Fibroblast of lung (primary cell): ENCODE results near the gene GPD1.
"Not testable (repeated sequence)": the region's sequence is repeated elsewhere in the genome, so short reads cannot be mapped to it uniquely, and the experiment has no call there.

Experiments
- EZH2 ChIP-seq: IDR thresholded peaks from 2 replicates; pipeline ENCODE4 v1.5.1; 2012; ENCODE audit warnings: low read length, control low read depth, mild to moderate bottlenecking; ENCODE audit errors: missing control alignments
- TF ChIP-seq, protein P1 (sequence below), 2 donors: IDR thresholded peaks in 1 of 2; conservative IDR thresholded peaks in 1 of 2; 1 replicate in 1 of 2; 2 replicates in 1 of 2; pipeline ENCODE4 v1.5.1; 2011 to 2012; ENCODE audit warnings: low read length in 2 of 2, control low read depth in 1 of 2, inconsistent platforms in 1 of 2, low read depth in 1 of 2, mild to moderate bottlenecking in 1 of 2

DNA sequence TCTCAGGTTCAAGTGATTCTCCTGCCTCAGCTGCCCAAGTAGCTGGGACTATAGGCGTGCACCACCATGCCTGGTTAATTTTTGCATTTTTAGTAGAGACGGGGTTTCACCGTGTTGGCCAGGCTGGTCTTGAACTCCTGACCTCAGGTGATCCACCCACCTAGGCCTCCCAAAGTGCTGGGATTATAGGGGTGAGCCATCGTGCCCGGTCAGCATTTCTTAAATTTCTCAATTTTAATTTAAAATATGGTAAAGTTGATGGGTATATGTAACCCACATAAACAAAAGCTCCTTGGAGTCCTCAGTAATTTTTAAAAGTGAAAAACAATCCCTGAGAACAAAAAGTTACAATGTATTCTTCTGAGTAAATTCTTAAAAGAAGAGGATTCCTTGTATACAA, 51.1 kb downstream of the GPD1 start:
- TF ChIP-seq, protein P1, sequence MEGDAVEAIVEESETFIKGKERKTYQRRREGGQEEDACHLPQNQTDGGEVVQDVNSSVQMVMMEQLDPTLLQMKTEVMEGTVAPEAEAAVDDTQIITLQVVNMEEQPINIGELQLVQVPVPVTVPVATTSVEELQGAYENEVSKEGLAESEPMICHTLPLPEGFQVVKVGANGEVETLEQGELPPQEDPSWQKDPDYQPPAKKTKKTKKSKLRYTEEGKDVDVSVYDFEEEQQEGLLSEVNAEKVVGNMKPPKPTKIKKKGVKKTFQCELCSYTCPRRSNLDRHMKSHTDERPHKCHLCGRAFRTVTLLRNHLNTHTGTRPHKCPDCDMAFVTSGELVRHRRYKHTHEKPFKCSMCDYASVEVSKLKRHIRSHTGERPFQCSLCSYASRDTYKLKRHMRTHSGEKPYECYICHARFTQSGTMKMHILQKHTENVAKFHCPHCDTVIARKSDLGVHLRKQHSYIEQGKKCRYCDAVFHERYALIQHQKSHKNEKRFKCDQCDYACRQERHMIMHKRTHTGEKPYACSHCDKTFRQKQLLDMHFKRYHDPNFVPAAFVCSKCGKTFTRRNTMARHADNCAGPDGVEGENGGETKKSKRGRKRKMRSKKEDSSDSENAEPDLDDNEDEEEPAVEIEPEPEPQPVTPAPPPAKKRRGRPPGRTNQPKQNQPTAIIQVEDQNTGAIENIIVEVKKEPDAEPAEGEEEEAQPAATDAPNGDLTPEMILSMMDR (conservative IDR thresholded peaks at IDR 0.05 in 1 of 2, IDR thresholded peaks at IDR 0.05 in 1 of 2; ENCODE audit: low read depth in 1 of 2, low read length in 2 of 2): not testable (repeated sequence)
- not testable (repeated sequence) for TF ChIP-seq EZH2
